ENCODE measurements around the gene DIP2B.
"Not testable (repeated sequence)": the region's sequence is repeated elsewhere in the genome, so short reads cannot be mapped to it uniquely, and the experiment has no call there.

The DIP2B gene

GRCh38 chr12:50519353-50519752, 14.6 kb downstream of the DIP2B start:
- DNase-seq, result no peak

- no peak for DNase-seq
Measured at GRCh38 chr12:50520416-50521207, 15.8 kb downstream of the DIP2B start.

DNA sequence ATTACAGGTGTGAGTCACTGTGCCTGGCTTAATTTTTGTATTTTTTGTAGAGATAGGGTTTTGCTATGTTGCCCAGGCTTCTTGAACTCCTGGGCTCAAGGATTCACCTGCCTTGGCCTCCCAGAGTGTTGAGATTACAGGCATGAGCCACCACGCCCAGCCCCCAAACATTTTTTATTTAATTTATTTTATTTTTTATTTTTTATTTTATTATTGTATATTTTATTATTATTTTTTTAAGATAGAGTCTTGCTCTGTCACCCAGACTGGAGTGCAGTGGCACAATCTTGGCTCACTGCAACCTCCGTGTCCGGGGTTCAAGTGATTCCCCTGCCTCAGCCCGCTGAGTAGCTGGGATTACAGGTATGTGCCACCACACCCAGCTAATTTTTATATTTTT, 17.0 kb downstream of the DIP2B start:
- not testable (repeated sequence) for DNase-seq

- no peak for DNase-seq
Measured at GRCh38 chr12:50523772-50524171, 19.0 kb downstream of the DIP2B start.

- DNase-seq, result no peak
Measured at GRCh38 chr12:50524621-50525020, 19.8 kb downstream of the DIP2B start.

DNA sequence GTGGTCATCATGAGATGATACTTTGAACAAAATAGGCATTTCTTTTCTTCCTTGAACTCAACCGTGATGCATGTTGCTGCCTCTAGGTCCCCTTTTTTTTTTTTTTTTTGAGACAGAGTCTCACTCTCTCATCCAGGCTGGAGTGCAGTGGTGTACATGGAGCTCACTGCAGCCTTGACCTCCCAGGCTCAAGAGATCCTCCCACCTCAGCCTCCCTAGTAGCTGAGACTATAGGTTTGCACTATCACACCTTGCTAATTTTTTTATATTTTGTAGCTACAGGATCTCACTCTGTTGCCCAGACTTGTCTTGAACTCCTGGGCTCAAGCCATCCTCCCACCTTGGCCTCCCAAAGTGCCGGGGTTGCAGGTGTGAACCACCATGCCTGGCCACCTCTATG, 20.6 kb downstream of the DIP2B start:
- DNase-seq, result no peak

- DNase-seq, result no peak
Measured at GRCh38 chr12:50527359-50527726, 22.6 kb downstream of the DIP2B start.

DNA sequence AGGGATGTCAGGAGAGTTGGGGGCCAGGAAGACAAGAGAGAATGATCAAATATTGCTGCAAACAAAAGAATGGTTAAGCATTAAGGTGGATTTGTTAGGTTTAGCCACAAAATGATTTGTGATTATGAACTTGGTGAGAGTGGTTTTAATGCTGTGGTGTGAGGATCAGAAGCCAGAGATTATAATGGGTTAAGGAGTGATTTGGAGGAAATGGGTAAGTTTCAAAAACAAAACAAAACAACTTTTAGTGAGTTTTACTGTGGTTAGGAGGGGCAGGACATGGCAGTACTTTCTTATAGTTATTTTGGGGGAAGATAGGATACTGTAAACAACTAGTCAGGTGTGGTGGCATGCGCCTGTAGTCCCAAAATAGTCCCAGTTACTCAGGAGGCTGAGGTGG, 24.0 kb downstream of the DIP2B start:
- no peak for DNase-seq

DNA sequence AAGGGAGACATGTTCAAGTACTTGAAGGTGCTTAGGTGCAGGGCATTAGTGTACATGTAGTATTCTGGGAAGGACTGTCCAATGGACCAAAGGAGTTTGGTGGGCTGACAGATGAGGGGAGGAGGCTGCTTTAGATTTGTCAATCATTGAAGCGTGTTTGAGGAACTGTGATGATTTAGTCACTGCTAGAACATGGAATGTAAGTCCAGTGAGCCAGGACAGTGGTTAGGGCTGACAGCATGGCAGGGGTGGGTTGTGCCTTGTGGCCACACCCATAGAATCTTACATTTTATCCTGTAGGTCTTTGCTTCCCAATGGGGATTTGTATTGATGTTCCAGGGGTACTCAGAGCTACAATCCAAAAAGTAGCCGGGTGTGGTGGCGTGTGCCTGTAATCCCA, 24.6 kb downstream of the DIP2B start:
- DNase-seq, result no peak

- DNase-seq, result no peak
Measured at GRCh38 chr12:50530532-50530931, 25.7 kb downstream of the DIP2B start.

DNA sequence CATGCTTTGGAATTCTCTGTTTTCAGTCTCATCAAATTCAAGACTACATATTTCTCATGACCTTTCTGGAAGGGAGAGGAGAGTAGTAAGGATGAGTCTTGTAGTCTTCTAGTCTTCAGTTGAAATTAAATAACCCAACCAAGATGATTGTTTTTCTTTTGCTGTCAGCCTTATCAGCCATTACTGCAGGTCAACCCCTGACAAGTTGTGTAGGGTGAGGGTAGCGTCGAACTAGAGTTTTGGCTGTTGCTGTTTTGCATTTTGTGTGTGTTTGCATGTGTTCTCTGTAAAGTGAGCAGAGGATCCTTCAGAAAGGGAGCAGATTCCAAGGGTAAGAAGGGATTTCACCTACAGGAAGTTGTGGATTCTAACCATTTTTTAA, 28.4 kb downstream of the DIP2B start:
- DNase-seq, result no peak

- DNase-seq, result no peak
Measured at GRCh38 chr12:50533971-50534370, 29.2 kb downstream of the DIP2B start.

DNA sequence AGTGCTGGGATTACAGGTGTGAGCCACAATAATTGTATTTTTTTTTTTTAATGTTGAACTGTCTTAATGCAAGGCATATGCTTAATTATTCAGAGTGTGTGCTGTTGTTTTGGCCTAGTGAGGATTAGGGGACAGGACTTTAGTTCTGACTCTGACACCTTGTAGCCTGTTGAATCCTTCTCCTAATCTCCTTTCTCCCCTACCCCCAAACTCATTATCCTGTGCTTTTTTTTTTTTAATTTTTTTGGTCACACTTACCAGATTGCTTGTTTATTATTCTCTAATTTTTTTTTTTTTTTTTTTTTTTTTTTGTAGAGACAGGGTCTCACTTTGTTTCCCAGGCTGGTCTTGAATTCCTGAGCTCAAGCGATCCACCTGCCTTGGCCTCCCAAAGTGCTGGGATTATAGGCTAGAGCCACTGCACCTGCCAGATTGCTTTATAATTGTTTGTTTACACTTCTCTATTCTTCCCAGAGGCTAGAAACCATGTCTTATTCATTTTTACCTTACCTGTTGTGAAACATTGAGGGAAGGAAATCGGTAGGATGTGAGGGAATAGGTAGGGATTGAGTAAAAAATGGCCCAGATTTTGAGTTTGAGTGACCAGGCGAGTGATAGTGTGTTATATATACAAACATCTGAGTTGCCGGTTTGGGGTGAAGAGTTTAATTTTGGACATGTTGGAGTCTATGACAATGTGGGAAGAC, 32.2 kb downstream of the DIP2B start:
- DNase-seq, result no peak

DNA sequence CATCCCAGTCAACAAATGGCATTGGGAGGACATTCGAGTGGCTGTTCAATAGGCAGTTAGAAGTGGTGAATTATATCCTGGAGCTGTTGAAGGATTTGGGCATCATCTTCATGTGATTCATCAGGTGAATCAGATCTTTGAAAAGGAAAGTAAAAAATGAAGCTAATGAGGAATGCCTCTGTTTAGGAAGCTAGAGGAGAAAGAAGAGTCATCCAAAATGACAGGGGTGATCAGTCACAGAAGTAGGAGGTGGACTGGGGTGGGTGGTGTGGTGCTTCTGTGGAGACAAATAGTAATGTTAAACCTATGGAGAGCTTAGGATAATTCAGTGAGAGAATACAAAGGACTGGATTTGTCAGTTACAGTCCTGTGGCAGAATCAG, 32.7 kb downstream of the DIP2B start:
- no peak for DNase-seq

DNA sequence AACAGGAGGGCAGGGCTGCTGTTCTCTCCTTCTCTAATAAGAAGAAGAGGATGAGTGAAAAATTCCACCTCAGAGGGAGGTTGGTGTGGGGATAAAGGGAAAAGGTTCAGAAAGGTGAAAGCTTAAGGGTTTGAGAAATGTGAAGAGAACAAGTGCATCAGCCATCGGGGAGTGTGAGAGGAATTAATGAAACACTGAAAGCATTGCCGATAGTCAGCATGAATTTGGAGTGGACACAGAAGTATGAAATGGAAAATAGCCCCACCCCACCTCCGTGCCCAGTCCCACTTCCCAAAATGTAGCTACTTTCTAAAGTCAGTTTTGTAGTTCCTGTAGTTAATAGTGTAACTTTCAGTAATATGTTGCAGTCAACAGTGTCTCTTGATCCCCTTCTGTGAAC, 33.4 kb downstream of the DIP2B start:
- no peak for DNase-seq

GRCh38 chr12:50541139-50541538, 36.4 kb downstream of the DIP2B start:
- no peak for DNase-seq

GRCh38 chr12:50542448-50542847, 37.7 kb downstream of the DIP2B start:
- DNase-seq, result no peak

DNA sequence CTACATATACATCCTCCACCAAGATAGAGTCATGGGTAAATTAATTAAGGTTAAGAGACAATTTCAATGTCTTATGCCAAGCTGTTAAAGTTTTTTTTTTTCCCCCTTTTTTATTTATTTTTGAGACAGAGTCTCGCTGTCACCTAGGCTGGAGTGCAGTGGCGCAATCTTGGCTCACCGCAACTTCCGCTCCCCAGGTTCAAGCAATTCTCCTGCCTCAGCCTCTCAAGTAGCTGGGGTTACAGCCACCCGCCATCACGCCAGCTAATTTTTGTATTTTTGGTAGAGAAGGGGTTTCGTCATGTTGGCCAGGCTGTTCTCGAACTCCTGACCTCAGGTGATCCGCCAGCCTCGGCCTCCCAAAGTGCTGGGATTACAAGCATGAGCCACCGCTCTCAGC, 38.4 kb downstream of the DIP2B start:
- not testable (repeated sequence) for DNase-seq

GRCh38 chr12:50545213-50545612, 40.4 kb downstream of the DIP2B start:
- DNase-seq, result no peak

DNA sequence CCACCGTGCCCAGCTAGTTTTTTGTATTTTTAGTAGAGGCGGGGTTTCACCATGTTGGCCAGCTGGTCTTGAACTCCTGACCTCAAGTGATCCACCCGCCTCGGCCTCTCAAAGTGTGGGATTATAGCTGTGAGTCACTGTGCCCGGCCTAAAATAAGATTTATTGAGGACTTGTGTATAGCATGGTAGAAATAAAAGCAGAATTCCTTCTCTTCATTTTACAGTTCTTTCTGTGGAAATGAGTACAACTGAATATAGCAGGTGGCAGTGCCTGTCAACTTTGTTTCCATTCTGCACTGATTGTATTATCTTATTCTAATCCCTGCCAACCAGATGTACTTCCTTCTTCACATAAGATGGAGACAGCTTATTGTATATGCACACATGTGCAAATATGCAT, 41.0 kb downstream of the DIP2B start:
- no peak for DNase-seq

- no peak for DNase-seq
Measured at GRCh38 chr12:50546441-50547318, 41.9 kb downstream of the DIP2B start.

DNA sequence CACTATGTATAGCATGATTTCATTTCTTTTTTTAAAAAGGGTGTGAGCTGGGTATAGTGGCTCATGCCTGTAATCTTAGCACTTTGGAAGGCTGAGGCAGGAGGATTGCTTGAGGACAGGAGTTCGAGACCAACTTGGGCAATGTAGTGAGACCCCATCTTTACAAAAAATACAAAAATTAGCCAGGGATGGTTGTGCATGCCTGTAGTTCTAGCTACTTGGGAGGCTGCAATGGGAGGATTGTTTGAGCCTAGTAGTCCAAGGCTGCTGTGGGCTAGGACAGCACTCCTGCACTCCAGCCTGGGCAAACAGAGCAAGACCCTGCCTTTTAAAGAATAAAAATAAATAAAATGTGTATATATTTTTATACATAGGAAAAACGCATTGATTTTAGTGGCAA, 43.0 kb downstream of the DIP2B start:
- no peak for DNase-seq

DNA sequence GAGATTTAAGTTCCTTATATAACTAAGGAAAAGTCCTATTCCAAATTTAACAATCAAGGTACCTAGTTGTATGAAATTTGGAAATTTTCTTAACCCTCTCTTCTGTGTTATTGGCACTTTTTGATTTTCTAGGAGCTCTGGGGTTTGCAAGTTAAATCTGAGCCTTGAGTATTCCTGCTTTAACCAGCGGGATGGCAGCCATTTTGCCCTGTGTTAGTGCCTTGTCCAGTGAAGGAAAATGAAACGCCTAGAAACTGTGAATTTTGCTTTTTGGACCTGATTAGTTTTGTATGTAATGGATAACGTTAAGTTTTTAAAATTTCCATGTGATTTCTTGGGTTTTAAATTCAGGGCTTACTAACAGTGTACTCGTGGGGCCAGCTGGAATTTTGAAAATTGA, 45.1 kb downstream of the DIP2B start:
- no peak for DNase-seq

Measured in stimulated activated CD4-positive, alpha-beta T cell treated with anti-CD3 and anti-CD28 coated beads, Interleukin-2, amount 100 ng/mL, for 48 hours (primary cell).